GM18505 (cell line): ENCODE results near the gene FBXL3.
"Not testable (repeated sequence)": the region's sequence is repeated elsewhere in the genome, so short reads cannot be mapped to it uniquely, and the experiment has no call there.

ENCODE experiments used
- ATAC-seq: cut with Tn5 transposase; IDR thresholded peaks from one replicate; pipeline ENCODE4 v1.9.1; 2021; ENCODE audit not compliant: unreplicated experiment
- POLR2A ChIP-seq: IDR thresholded peaks from 4 replicates; pipeline ENCODE4 v1.6.1; 2011; ENCODE audit warnings: borderline replicate concordance; ENCODE audit not compliant: insufficient read depth, insufficient read length; ENCODE audit errors: extremely low read depth

FBXL3 gene

DNA sequence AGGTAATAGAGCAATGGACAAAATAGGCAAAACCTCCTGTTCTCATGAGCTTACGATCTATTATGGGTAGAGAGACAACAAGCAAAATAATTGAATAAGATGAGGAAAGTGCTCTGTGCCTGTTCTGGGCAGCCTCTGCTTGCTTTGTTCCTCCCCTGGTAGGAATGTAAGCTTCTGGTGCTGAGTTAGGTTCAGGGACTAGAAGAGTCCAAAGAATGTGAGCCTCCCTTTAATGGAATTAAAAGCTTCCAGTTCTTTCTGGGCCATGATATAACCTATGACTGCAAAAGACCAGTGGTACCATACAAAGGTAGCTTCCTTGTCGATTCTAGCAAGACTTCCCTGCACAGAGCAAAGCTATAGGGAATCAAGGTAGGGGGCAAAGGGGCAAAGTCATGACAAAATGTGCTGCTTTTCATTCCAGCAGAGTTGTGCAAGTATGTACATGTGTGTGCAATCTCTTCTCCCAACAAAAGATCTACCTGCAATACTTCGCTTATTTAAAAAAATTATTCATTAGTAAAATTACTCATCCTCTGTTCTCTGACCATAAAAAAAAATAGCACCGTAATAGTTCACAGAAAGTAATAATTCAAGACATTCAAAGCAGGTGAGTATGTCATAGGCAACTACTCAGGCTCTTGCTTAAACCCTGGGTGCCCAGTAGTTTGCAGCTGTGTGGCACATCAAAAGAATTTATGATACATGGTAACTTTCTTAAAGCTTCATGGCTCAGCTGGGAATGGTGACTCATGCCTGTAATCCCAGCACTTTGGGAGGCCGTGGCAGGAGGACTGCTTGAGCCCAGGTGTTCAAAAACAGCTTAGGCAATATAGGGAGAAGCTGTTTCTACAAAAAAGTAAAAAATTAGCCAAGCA, 57.2 kb downstream of the FBXL3 start:
- ATAC-seq = no peak
- TF ChIP-seq POLR2A = no peak

DNA sequence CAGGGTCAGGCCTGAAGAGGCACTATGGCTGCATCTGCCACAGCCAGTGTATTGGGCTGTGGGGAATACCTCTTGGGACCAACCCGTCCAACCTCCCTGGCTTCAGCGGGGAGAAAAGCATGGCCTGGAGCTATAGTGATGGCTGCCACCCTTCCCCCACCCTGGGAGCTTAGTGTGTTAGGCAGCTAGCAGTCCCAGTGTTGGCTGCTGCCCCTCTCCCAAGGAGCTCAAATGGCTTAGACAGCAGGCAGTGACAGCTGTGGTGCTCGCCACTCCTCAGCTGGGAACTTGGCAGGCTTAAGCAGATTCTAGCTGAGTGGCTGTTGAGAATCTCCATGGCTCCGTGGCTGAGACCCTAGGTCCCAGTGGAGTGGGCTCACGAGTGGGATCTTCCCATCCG, 58.9 kb downstream of the FBXL3 start:
- no peak for TF ChIP-seq POLR2A
- no peak for ATAC-seq

DNA sequence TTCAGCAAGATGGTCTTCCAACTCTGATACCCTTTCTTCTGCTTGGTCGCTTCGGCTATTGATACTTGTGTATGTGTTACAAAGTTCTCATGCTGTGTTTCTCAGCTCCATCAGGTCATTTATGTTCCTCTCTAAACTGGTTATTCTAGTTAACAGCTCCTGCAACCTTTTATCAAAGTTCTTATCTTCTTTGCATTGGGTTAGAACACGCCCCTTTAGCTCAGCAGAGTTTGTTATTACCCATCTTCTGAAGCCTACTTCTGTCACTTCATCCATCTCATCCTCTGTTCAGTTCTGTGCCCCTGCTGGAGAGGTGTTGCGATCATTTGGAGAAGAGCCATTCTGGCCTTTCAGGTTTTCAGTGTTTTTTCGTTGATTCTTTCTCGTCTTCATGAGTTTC, 59.9 kb downstream of the FBXL3 start:
- no peak for TF ChIP-seq POLR2A
- ATAC-seq = no peak

DNA sequence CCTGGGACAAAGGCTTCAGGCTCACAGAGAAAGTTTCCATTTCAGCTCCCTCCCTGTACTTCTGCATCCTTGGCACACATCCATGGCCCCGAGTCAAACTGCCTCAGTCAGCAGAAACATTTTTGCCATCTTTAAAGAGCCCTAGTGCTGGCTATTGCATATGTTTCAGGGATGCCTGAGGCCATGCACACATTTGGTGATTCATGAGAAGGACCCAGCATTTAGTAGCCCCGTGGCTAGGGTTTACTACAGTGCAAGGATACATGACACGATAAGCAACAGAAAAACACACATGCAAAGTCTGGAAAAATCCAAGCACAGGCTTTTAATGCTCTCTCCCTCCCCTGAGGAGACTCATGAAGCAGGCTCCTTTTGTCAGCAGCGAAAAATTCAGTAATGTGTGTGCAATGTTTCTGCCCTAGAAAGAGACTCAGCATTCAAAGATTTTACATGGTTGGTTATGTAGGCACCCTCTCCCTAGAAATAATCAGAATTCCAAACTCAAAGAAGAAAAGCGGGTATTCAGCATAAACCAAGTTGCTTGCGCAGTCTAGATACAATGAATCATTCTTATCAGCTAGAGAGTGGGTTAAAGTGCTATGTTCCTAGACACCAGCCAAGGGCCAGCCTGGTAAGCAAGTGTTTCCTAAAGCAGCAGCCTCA, 61.1 kb downstream of the FBXL3 start:
- ATAC-seq = no peak
- no peak for TF ChIP-seq POLR2A

DNA sequence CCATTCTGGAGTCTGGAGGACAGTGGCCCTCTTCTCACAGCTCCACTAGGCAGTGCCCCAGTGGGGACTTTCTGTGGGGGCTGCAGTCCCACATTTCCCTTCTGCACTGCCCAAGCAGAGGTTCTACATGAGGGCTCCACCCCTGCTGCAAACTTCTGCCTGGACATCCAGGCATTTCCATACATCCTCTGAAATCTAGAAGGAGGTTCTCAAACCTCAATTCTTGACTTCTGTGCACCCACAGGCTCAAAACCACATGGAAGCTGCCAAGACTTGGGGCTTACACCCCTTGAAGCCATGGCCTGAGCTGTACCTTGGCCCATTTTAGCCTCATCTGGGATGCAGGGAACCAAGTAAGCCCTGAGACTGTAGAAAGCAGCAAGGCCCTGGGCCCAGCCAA, 67.2 kb downstream of the FBXL3 start:
- not testable (repeated sequence) for ATAC-seq

DNA sequence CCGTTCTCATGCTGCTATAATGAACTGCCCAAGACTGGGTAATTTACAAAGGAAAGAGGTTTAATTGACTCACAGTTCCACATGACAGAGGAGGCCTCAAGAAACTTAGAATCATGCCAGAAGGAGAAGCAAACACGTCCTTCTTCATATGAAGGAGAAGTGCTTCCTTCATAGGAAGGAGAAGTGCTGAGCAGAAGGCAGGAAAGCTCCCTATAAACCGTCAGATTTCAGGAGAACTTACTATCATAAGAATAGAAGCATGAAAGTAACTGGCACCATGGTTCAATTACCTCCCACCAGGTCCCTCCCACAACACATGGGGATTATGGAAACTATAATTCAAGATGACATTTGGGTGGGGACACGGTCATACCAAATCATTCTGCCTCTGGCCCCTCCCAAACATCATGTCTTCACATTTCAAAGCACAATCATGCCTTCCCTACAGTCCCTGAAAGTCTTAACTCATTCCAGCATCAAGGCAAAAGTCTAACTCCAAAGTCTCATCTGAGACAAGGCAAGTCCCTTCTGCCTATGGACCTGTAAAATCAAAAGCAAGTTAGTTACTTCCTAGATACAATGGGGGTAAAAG, 68.0 kb downstream of the FBXL3 start:
- no peak for ATAC-seq
- TF ChIP-seq POLR2A = no peak

DNA sequence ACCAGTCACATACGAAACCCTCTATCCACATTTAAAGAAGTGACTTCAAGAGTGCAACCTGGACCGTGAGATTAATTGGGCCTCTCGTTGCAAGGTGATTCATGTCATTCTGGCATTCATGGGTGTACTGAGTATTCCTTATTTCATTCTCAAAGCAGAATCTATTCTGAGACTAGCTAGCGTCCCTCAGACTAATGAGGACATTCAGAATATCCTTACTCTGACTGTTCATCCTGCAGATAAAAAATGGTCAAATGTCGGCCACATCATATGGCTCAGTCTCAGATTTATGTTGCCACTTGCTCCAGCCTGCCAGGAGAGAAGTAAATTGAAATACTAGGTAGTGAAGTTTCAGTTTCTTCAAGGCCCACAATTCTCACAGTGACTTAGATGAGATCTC, 71.3 kb downstream of the FBXL3 start:
- ATAC-seq = no peak
- no peak for TF ChIP-seq POLR2A
